ENCODE data around the gene PAXIP1. TPM values are rescaled to one million over a fixed set of nuclear protein-coding genes. Genes with fewer than 3 reads are reported as not detected.

PAXIP1 gene
- total and polyA plus RNA-seq, 2 donors (not counting 3 experiments of a cell fraction or from before 2014, with no cell fraction given), result 10.0 to 15.8 TPM

DNA sequence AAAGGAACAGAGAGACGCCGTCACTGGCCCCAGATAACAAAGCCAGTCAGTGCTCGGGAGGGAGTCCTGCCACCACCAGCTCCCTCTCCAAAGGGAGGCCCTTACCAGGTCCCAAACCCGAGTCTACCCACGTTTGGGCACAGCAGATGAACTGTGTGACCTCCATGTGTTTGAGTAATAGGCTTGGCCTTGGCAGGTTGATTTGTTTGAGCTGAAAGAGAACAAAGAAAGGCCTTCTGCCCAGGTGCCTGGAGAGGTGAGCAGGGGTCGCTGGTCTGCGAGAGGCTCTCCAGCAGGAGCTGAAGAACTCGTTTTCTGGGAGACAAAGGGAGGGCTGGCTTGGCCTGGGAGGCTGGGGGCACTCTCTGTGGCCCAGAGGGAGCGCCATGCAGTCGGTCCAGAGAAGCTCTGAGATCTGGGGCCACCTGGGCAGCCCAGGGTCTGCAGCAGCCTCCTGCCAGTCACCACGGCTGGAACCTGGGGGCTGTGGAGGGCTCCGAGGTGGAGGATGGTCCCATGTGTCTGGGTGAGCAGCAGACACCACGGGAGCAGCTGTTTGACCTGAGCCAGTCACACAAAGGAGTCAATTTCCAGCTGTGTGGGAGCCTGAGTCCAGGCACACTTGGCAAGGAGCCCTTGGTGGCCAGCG is 99.7 kb downstream of the PAXIP1 start:
- TF ChIP-seq GATA2 (IDR thresholded peaks at IDR 0.05; ENCODE audit: insufficient read depth, insufficient read length, low read depth, low read length) (no peak), EZH2 (IDR thresholded peaks at IDR 0.05; ENCODE audit: borderline replicate concordance, low read depth, low read length, severe bottlenecking) (no peak), POLR2AphosphoS5 (IDR thresholded peaks at IDR 0.05; ENCODE audit: insufficient read depth, low read depth, low read length) (no peak), MYC (IDR thresholded peaks at IDR 0.05; ENCODE audit: low read depth, low read length) (no peak), POLR2A (IDR thresholded peaks at IDR 0.05; ENCODE audit: low read depth, low read length) (no peak), FOS (IDR thresholded peaks at IDR 0.05; ENCODE audit: borderline replicate concordance, insufficient read depth, low read length) (no peak), JUN (IDR thresholded peaks at IDR 0.05; ENCODE audit: borderline replicate concordance, insufficient read depth, insufficient read length, low read depth) (no peak), MAX (IDR thresholded peaks at IDR 0.05; ENCODE audit: insufficient read depth, insufficient read length) (no peak)
- TF ChIP-seq, protein P1, sequence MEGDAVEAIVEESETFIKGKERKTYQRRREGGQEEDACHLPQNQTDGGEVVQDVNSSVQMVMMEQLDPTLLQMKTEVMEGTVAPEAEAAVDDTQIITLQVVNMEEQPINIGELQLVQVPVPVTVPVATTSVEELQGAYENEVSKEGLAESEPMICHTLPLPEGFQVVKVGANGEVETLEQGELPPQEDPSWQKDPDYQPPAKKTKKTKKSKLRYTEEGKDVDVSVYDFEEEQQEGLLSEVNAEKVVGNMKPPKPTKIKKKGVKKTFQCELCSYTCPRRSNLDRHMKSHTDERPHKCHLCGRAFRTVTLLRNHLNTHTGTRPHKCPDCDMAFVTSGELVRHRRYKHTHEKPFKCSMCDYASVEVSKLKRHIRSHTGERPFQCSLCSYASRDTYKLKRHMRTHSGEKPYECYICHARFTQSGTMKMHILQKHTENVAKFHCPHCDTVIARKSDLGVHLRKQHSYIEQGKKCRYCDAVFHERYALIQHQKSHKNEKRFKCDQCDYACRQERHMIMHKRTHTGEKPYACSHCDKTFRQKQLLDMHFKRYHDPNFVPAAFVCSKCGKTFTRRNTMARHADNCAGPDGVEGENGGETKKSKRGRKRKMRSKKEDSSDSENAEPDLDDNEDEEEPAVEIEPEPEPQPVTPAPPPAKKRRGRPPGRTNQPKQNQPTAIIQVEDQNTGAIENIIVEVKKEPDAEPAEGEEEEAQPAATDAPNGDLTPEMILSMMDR (IDR thresholded peaks at IDR 0.05; ENCODE audit: extremely low read depth in 1 of 2, insufficient read depth in 1 of 2, low read depth in 1 of 2, low read length in 2 of 2), result no peak
- Histone ChIP-seq H3K9me3 (replicated peaks; ENCODE audit: control insufficient read depth, insufficient read depth, low read length) (no peaks in the 10 kb centered on the region), H4K20me1 (replicated peaks; ENCODE audit: control insufficient read depth, extremely low read depth, insufficient read depth, low read length) (no peaks in the 10 kb centered on the region), H3K4me1 (ENCODE audit: control insufficient read depth, extremely low read depth, insufficient read depth, low read length) (no peaks in the 10 kb centered on the region), H3K9ac (replicated peaks; ENCODE audit: extremely low read depth, insufficient read depth, low read length) (no peak overlapping the region), H3K4me3 (replicated peaks in 1 of 3; ENCODE audit: insufficient read depth in 1 of 3, low read depth in 1 of 3, low read length in 3 of 3) (no peak overlapping the region), H3K27me3 (ENCODE audit: control insufficient read depth in 2 of 2, insufficient read depth in 2 of 2, low read length in 2 of 2) (no peaks in the 10 kb centered on the region), H3K9me1 (replicated peaks; ENCODE audit: control insufficient read depth, extremely low read depth, insufficient read depth, low read length) (no peaks in the 10 kb centered on the region), H3K4me2 (ENCODE audit: insufficient read depth, low read length) (no peak overlapping the region), H3K27ac (ENCODE audit: insufficient read depth, low read depth, low read length) (no peak overlapping the region), H3K36me3 (ENCODE audit: control insufficient read depth in 2 of 2, extremely low read depth in 1 of 2, insufficient read depth in 2 of 2, low read length in 2 of 2) (no peaks in the 10 kb centered on the region), H2AFZ (ENCODE audit: low read depth, low read length) (no peak overlapping the region), H3K79me2 (ENCODE audit: control insufficient read depth, insufficient read depth, low read length) (no peaks in the 10 kb centered on the region)
- dilution Hi-C loops (cut with MboI; ENCODE audit: extremely low pct_ligation_motif_present, low sequenced_read_pairs), result no loop called here
- BruUV-seq (replicated peaks), result no TSS peak
- FAIRE-seq, result no peak
- ChIA-PET POLR2A (no interaction called here), CTCF (interaction anchor here (1.3 kb wide), 1 partner anchor 11 kb away, joined by 3 read pairs; no protein-coding TSS in a partner anchor)
- intact Hi-C loops (cut with micrococcal nuclease), result no loop called here
- DNase-seq (ENCODE audit: low read depth, low spot score), result no peak
